SK-N-SH treated with all-trans-retinoic acid at 6 μM for 48 hours (cell line): ENCODE data around the gene DIRAS3.

Experiments
- ATAC-seq: fragments of 200-7000 bp; cut with Tn5 transposase; 3 replicates; pipeline ENCODE4 v1.9.1; 2020; ENCODE audit warnings: mild to moderate bottlenecking, moderate library complexity
- ARNTL ChIP-seq: fragments of 450-650 bp; formaldehyde crosslinking; IDR thresholded peaks from 2 replicates; pipeline ENCODE4 v1.5.0; 2020; ENCODE audit warnings: low read depth, mild to moderate bottlenecking, moderate library complexity, borderline replicate concordance
- CSDC2 ChIP-seq: fragments of 250-450 bp; sonication (Bioruptor Pico); IDR thresholded peaks from 2 replicates; pipeline ENCODE4 v1.5.0; 2020; ENCODE audit warnings: mild to moderate bottlenecking, moderate library complexity
- ESRRG ChIP-seq: fragments of 250-450 bp; sonication (Bioruptor Pico); IDR thresholded peaks from 2 replicates; pipeline ENCODE4 v1.6.1; 2021; ENCODE audit warnings: mild to moderate bottlenecking
- GLIS3 ChIP-seq: fragments of 250-450 bp; sonication (Bioruptor Pico); IDR thresholded peaks from 2 replicates; pipeline ENCODE4 v1.5.0; 2020; ENCODE audit warnings: mild to moderate bottlenecking, moderate library complexity
- ISL1 ChIP-seq: fragments of 250-450 bp; sonication (Bioruptor Pico); IDR thresholded peaks from 2 replicates; pipeline ENCODE4 v2.1.2; 2022; ENCODE audit warnings: mild to moderate bottlenecking, moderate library complexity
- OSR1 ChIP-seq: fragments of 250-450 bp; sonication (Bioruptor Pico); IDR thresholded peaks from 2 replicates; pipeline ENCODE4 v1.8.0; 2022; ENCODE audit warnings: moderate library complexity, mild to moderate bottlenecking, inconsistent platforms
- PATZ1 ChIP-seq: fragments of 250-450 bp; sonication (Bioruptor Pico); IDR thresholded peaks from 2 replicates; pipeline ENCODE4 v1.8.0; 2020; ENCODE audit warnings: mild to moderate bottlenecking, moderate library complexity, borderline replicate concordance
- POU6F1 ChIP-seq: fragments of 250-450 bp; sonication (Bioruptor Pico); IDR thresholded peaks from 2 replicates; pipeline ENCODE4 v1.8.0; 2021; ENCODE audit warnings: low read depth, mild to moderate bottlenecking, moderate library complexity, borderline replicate concordance
- RARB ChIP-seq: fragments of 250-450 bp; sonication (Bioruptor Pico); IDR thresholded peaks from 2 replicates; pipeline ENCODE4 v1.8.0; 2021; ENCODE audit warnings: mild to moderate bottlenecking, moderate library complexity
- SNAI2 ChIP-seq: fragments of 250-450 bp; sonication (Bioruptor Pico); IDR thresholded peaks from 2 replicates; pipeline ENCODE4 v1.5.0; 2020; ENCODE audit warnings: mild to moderate bottlenecking, moderate library complexity
- TCF4 ChIP-seq: fragments of 250-450 bp; sonication (Bioruptor Pico); IDR thresholded peaks from 2 replicates; pipeline ENCODE4 v1.8.0; 2021; ENCODE audit warnings: mild to moderate bottlenecking, moderate library complexity, borderline replicate concordance
- TOX ChIP-seq: fragments of 250-450 bp; sonication (Bioruptor Pico); IDR thresholded peaks from 2 replicates; pipeline ENCODE4 v1.8.0; 2021; ENCODE audit warnings: mild to moderate bottlenecking, moderate library complexity, borderline replicate concordance
- ZC3H10 ChIP-seq: fragments of 250-450 bp; sonication (Bioruptor Pico); IDR thresholded peaks from 2 replicates; pipeline ENCODE4 v1.5.1; 2021; ENCODE audit warnings: mild to moderate bottlenecking, moderate library complexity
- ZFP3 ChIP-seq: fragments of 250-450 bp; sonication (Bioruptor Pico); IDR thresholded peaks from 2 replicates; pipeline ENCODE4 v1.5.0; 2020; ENCODE audit warnings: mild to moderate bottlenecking, moderate library complexity
- ZFP30 ChIP-seq: fragments of 450-650 bp; formaldehyde crosslinking; IDR thresholded peaks from 2 replicates; pipeline ENCODE4 v1.5.0; 2022; ENCODE audit warnings: mild to moderate bottlenecking, moderate library complexity
- ZNF565 ChIP-seq: fragments of 450-650 bp; formaldehyde crosslinking; conservative IDR thresholded peaks from 2 replicates; pipeline ENCODE4 v1.5.0; 2020; ENCODE audit warnings: low read depth, mild to moderate bottlenecking, moderate library complexity
- ZNF70 ChIP-seq: fragments of 450-650 bp; formaldehyde crosslinking; IDR thresholded peaks from 2 replicates; pipeline ENCODE4 v1.5.0; 2020; ENCODE audit warnings: mild to moderate bottlenecking, moderate library complexity
- ZNF8 ChIP-seq: fragments of 450-650 bp; formaldehyde crosslinking; IDR thresholded peaks from 2 replicates; pipeline ENCODE4 v1.5.0; 2020; ENCODE audit warnings: mild to moderate bottlenecking, moderate library complexity
- TF ChIP-seq, protein P1 (sequence below): fragments of 250-450 bp; sonication (Bioruptor Pico); IDR thresholded peaks from 2 replicates; pipeline ENCODE4 v1.5.1; 2021; ENCODE audit warnings: mild to moderate bottlenecking, moderate library complexity
- TF ChIP-seq, protein P2 (sequence below): fragments of 250-450 bp; sonication (Bioruptor Pico); IDR thresholded peaks from 2 replicates; pipeline ENCODE4 v1.5.1; 2020; ENCODE audit warnings: low read depth, mild to moderate bottlenecking, moderate library complexity
- TF ChIP-seq, protein P3 (sequence below): fragments of 250-450 bp; sonication (Bioruptor Pico); IDR thresholded peaks from 2 replicates; pipeline ENCODE4 v1.5.0; 2020; ENCODE audit warnings: mild to moderate bottlenecking, moderate library complexity

DIRAS3 gene

GRCh38 chr1:68078647-68079046 lies 28.2 kb upstream of the DIRAS3 start:
- ATAC-seq, result no peak
- TF ChIP-seq ARNTL (no peak), ZFP30 (CRISPR knock-in tag) (no peak), ESRRG (CRISPR knock-in tag) (no peak), ZC3H10 (no peak), TOX (CRISPR knock-in tag) (no peak), CSDC2 (no peak), ZFP3 (CRISPR knock-in tag) (no peak), RARB (CRISPR knock-in tag) (no peak), PATZ1 (CRISPR knock-in tag) (no peak), ZNF70 (CRISPR knock-in tag) (no peak), ZNF8 (CRISPR knock-in tag) (no peak), POU6F1 (no peak), GLIS3 (CRISPR knock-in tag) (no peak), TCF4 (no peak), ISL1 (CRISPR knock-in tag) (no peak), SNAI2 (CRISPR knock-in tag) (no peak), ZNF565 (CRISPR knock-in tag) (no peak)
- TF ChIP-seq, protein P1, sequence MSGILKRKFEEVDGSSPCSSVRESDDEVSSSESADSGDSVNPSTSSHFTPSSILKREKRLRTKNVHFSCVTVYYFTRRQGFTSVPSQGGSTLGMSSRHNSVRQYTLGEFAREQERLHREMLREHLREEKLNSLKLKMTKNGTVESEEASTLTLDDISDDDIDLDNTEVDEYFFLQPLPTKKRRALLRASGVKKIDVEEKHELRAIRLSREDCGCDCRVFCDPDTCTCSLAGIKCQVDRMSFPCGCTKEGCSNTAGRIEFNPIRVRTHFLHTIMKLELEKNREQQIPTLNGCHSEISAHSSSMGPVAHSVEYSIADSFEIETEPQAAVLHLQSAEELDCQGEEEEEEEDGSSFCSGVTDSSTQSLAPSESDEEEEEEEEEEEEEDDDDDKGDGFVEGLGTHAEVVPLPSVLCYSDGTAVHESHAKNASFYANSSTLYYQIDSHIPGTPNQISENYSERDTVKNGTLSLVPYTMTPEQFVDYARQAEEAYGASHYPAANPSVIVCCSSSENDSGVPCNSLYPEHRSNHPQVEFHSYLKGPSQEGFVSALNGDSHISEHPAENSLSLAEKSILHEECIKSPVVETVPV (CRISPR knock-in tag), result no peak
- TF ChIP-seq, protein P2, sequence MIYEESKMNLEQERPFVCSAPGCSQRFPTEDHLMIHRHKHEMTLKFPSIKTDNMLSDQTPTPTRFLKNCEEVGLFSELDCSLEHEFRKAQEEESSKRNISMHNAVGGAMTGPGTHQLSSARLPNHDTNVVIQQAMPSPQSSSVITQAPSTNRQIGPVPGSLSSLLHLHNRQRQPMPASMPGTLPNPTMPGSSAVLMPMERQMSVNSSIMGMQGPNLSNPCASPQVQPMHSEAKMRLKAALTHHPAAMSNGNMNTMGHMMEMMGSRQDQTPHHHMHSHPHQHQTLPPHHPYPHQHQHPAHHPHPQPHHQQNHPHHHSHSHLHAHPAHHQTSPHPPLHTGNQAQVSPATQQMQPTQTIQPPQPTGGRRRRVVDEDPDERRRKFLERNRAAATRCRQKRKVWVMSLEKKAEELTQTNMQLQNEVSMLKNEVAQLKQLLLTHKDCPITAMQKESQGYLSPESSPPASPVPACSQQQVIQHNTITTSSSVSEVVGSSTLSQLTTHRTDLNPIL (CRISPR knock-in tag), result no peak
- TF ChIP-seq, protein P3, sequence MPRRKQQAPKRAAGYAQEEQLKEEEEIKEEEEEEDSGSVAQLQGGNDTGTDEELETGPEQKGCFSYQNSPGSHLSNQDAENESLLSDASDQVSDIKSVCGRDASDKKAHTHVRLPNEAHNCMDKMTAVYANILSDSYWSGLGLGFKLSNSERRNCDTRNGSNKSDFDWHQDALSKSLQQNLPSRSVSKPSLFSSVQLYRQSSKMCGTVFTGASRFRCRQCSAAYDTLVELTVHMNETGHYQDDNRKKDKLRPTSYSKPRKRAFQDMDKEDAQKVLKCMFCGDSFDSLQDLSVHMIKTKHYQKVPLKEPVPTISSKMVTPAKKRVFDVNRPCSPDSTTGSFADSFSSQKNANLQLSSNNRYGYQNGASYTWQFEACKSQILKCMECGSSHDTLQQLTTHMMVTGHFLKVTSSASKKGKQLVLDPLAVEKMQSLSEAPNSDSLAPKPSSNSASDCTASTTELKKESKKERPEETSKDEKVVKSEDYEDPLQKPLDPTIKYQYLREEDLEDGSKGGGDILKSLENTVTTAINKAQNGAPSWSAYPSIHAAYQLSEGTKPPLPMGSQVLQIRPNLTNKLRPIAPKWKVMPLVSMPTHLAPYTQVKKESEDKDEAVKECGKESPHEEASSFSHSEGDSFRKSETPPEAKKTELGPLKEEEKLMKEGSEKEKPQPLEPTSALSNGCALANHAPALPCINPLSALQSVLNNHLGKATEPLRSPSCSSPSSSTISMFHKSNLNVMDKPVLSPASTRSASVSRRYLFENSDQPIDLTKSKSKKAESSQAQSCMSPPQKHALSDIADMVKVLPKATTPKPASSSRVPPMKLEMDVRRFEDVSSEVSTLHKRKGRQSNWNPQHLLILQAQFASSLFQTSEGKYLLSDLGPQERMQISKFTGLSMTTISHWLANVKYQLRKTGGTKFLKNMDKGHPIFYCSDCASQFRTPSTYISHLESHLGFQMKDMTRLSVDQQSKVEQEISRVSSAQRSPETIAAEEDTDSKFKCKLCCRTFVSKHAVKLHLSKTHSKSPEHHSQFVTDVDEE (CRISPR knock-in tag), result no peak

- TF ChIP-seq ISL1 (CRISPR knock-in tag), result no peak
- TF ChIP-seq CSDC2, result no peak
- TF ChIP-seq ZC3H10, result no peak
- TF ChIP-seq ZFP30 (CRISPR knock-in tag), result no peak
- no peak for TF ChIP-seq OSR1 (CRISPR knock-in tag)
- TF ChIP-seq RARB (CRISPR knock-in tag), result no peak
- TF ChIP-seq, protein P3 (CRISPR knock-in tag), result no peak
- no peak for ATAC-seq
These were observed 24.0 kb upstream of the DIRAS3 start for GRCh38 chr1:68074472-68074871.
